Astrocyte (in vitro differentiated cells and primary cell): Measurements from ENCODE around the gene UBE2E2. TPM values are rescaled to one million over a fixed set of nuclear protein-coding genes. Genes with fewer than 3 reads are reported as not detected.

Source experiments
- DNase-seq: peaks from one replicate; pipeline ENCODE4 v3.0.0-alpha.2; 2010; ENCODE audit warnings: low read depth
- FAIRE-seq: peaks from 2 replicates; lab custom pipeline; 2011; peaks lifted over from hg19 to GRCh38; lab: Jason Lieb, UNC
- H2AFZ ChIP-seq: 2 replicates; pipeline ENCODE4 v1.6.0; 2012; ENCODE audit warnings: low read depth, low read length, inconsistent platforms
- H3K27ac ChIP-seq: 2 replicates; pipeline ENCODE4 v1.5.1; 2011; ENCODE audit warnings: low read depth, low read length, inconsistent platforms
- H3K27me3 ChIP-seq: 2 replicates; pipeline ENCODE4 v1.6.0; 2011; ENCODE audit warnings: low read length, inconsistent platforms; ENCODE audit not compliant: insufficient read depth
- H3K36me3 ChIP-seq: 2 replicates; pipeline ENCODE4 v1.5.1; 2011; ENCODE audit warnings: low read length, inconsistent platforms; ENCODE audit not compliant: insufficient read depth
- H3K4me1 ChIP-seq: 2 replicates; pipeline ENCODE4 v1.5.1; 2011; ENCODE audit warnings: low read length, inconsistent platforms; ENCODE audit not compliant: insufficient read depth
- H3K4me2 ChIP-seq: 2 replicates; pipeline ENCODE4 v1.6.0; 2012; ENCODE audit warnings: low read length, inconsistent platforms
- H3K4me3 ChIP-seq: 2 replicates; pipeline ENCODE4 v1.5.1; 2011; ENCODE audit warnings: low read depth, mild to moderate bottlenecking, low read length, inconsistent platforms; ENCODE audit not compliant: insufficient read depth
- H3K79me2 ChIP-seq: 2 replicates; pipeline ENCODE4 v1.6.0; 2012; ENCODE audit warnings: mild to moderate bottlenecking, low read length, inconsistent platforms; ENCODE audit not compliant: insufficient read depth
- H3K9ac ChIP-seq: 2 replicates; pipeline ENCODE4 v1.6.0; 2012; ENCODE audit warnings: mild to moderate bottlenecking, low read length, inconsistent platforms
- H3K9me3 ChIP-seq: 2 replicates; pipeline ENCODE4 v1.5.1; 2012; ENCODE audit warnings: low read depth, mild to moderate bottlenecking, low read length, inconsistent platforms; ENCODE audit not compliant: insufficient read depth
- H4K20me1 ChIP-seq: 2 replicates; pipeline ENCODE4 v1.6.0; 2012; ENCODE audit warnings: low read length, inconsistent platforms; ENCODE audit not compliant: insufficient read depth
- H3K27ac Mint-ChIP-seq: one replicate; pipeline ENCODE4 v1.8.0; 2021; ENCODE audit warnings: mild to moderate bottlenecking, mixed read lengths; ENCODE audit not compliant: unreplicated experiment
- H3K27me3 Mint-ChIP-seq: one replicate; pipeline ENCODE4 v1.8.0; 2021; ENCODE audit warnings: low read depth, mixed read lengths; ENCODE audit not compliant: unreplicated experiment
- H3K36me3 Mint-ChIP-seq: one replicate; pipeline ENCODE4 v1.8.0; 2021; ENCODE audit warnings: low read depth, mixed read lengths; ENCODE audit not compliant: unreplicated experiment
- H3K4me1 Mint-ChIP-seq: one replicate; pipeline ENCODE4 v1.8.0; 2021; ENCODE audit warnings: low read depth, mixed read lengths; ENCODE audit not compliant: unreplicated experiment
- H3K4me3 Mint-ChIP-seq: one replicate; pipeline ENCODE4 v1.8.0; 2021; ENCODE audit warnings: mild to moderate bottlenecking, moderate library complexity, mixed read lengths; ENCODE audit not compliant: unreplicated experiment
- H3K9me3 Mint-ChIP-seq: one replicate; pipeline ENCODE4 v1.8.0; 2021; ENCODE audit warnings: mild to moderate bottlenecking, mixed read lengths; ENCODE audit not compliant: unreplicated experiment
- CTCF ChIP-seq: IDR thresholded peaks from 2 replicates; pipeline ENCODE4 v1.5.1; 2011; ENCODE audit warnings: low read depth, mild to moderate bottlenecking, inconsistent platforms, low read length, moderate library complexity; ENCODE audit not compliant: insufficient read depth
- EZH2 ChIP-seq: IDR thresholded peaks from 2 replicates; pipeline ENCODE4 v1.6.1; 2012; ENCODE audit warnings: mild to moderate bottlenecking, low read length, inconsistent platforms; ENCODE audit not compliant: insufficient read depth
- total RNA-seq: library from RNA; stranded (reverse); gene quantifications from 2 replicates; pipeline ENCODE4 v1.2.1, GENCODE V29; 2021

The UBE2E2 gene
- total RNA-seq, 1 donor from 2014 or later: 89.8 TPM

- TF ChIP-seq CTCF (no peak), EZH2 (no peak)
- H3K27me3 Mint-ChIP-seq: no peaks in the 10 kb centered on the region
- Histone ChIP-seq H3K9me3 (no peaks in the 10 kb centered on the region), H3K79me2 (peaks cover 58% of the 10 kb centered on the region), H3K27me3 (no peaks in the 10 kb centered on the region), H3K4me1 (peaks cover 3% of the 10 kb centered on the region), H3K4me3 (no peak overlapping the region), H3K9ac (no peak overlapping the region), H4K20me1 (peaks cover 80% of the 10 kb centered on the region), H3K27ac (no peak overlapping the region), H3K4me2 (no peak overlapping the region), H3K36me3 (no peaks in the 10 kb centered on the region), H2AFZ (no peak overlapping the region)
- H3K9me3 Mint-ChIP-seq: no peaks in the 10 kb centered on the region
- H3K4me1 Mint-ChIP-seq: peaks cover 19% of the 10 kb centered on the region
- no peak for FAIRE-seq
- no peak overlapping the region for H3K27ac Mint-ChIP-seq
- H3K36me3 Mint-ChIP-seq: peaks cover 2% of the 10 kb centered on the region
- no peak overlapping the region for H3K4me3 Mint-ChIP-seq
- DNase-seq: no peak
These were observed 35.0 kb downstream of the UBE2E2 start for GRCh38 chr3:23238156-23238555.

DNA sequence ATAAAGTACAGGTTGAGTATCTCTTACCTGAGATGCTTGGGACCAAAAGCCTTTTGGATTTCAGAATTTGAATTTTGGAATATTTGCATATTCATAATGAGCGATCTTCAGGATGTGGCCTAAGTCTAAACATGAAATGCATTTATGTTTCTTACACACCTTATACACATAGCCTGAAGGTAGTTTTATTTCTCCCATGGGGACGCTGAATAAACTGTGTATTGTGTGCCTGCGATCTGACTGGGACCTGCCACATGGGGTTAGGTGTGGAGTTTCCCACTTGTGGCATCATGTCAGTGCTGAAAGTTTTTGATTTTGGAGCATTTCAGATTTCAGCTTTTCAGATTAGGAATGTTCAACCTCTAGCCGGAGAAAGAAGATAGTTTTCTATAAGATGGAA, 35.5 kb downstream of the UBE2E2 start:
- no peak for DNase-seq
- H3K79me2 ChIP-seq: peaks cover 58% of the 10 kb centered on the region

More for the DNA sequence above, 35.5 kb downstream of the UBE2E2 start:
- Histone ChIP-seq H2AFZ (no peak overlapping the region), H3K36me3 (no peaks in the 10 kb centered on the region), H3K9ac (no peak overlapping the region), H4K20me1 (peaks cover 81% of the 10 kb centered on the region), H3K4me3 (no peak overlapping the region), H3K9me3 (no peaks in the 10 kb centered on the region), H3K4me1 (peaks cover 3% of the 10 kb centered on the region), H3K4me2 (no peak overlapping the region), H3K27ac (no peak overlapping the region), H3K27me3 (no peaks in the 10 kb centered on the region)
- H3K27me3 Mint-ChIP-seq: no peaks in the 10 kb centered on the region
- H3K27ac Mint-ChIP-seq: no peak overlapping the region
- peaks cover 2% of the 10 kb centered on the region for H3K36me3 Mint-ChIP-seq
- FAIRE-seq: no peak
- H3K4me1 Mint-ChIP-seq: peaks cover 19% of the 10 kb centered on the region
- TF ChIP-seq EZH2 (no peak), CTCF (no peak)
- H3K9me3 Mint-ChIP-seq: no peaks in the 10 kb centered on the region
- no peak overlapping the region for H3K4me3 Mint-ChIP-seq
